ENCODE data around the gene NPR2.
A peak's percentile ranks its signal among the peaks of the same experiment; 100 is the strongest.

Gene NPR2

DNA sequence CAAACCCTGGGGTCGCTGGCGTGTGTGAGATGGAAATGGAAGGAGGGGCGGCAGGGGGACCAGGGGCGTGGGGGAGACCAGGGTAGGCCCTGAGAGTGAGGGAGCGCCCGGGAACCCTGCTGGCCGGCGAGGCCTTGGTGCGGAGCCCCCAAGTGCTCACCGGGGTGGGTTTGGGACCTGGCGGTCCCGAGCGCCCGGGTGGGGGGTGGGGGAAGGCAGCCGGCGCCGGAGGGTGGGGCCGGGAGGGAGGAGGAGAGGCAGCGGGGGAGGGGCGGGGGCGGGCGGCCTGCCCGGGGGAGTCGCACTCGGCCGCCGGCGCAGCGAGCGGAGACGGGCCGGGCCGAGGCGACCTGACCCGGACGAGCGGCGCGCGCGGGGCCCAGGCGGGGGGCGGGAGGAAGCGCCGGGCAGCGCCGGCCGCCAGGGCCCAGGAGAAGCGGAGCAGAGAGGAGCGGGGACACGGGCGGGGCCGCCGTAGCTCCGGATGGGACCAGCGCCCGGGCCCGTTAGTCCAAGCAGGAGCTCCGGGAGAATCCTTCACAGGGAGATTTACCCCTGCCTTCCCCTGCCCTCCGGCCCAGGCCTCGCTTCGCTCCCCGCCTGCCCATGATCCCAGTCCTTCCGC is at the start of gene NPR2:
TSS of gene NPR2 (plus strand) at position 295 of the 625 bp plus-strand sequence. CDS start 818 bp downstream, outside the sequence.
- H3K4me3 ChIP-seq (ENCODE audit: low read length) = peak within 1 kb of the TSS; percentile 74
- TF ChIP-seq, protein P1, sequence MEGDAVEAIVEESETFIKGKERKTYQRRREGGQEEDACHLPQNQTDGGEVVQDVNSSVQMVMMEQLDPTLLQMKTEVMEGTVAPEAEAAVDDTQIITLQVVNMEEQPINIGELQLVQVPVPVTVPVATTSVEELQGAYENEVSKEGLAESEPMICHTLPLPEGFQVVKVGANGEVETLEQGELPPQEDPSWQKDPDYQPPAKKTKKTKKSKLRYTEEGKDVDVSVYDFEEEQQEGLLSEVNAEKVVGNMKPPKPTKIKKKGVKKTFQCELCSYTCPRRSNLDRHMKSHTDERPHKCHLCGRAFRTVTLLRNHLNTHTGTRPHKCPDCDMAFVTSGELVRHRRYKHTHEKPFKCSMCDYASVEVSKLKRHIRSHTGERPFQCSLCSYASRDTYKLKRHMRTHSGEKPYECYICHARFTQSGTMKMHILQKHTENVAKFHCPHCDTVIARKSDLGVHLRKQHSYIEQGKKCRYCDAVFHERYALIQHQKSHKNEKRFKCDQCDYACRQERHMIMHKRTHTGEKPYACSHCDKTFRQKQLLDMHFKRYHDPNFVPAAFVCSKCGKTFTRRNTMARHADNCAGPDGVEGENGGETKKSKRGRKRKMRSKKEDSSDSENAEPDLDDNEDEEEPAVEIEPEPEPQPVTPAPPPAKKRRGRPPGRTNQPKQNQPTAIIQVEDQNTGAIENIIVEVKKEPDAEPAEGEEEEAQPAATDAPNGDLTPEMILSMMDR (conservative IDR thresholded peaks at IDR 0.05; ENCODE audit: low read length) = no peak
- DNase-seq (ENCODE audit: low read depth) = peak; percentile 39

DNA sequence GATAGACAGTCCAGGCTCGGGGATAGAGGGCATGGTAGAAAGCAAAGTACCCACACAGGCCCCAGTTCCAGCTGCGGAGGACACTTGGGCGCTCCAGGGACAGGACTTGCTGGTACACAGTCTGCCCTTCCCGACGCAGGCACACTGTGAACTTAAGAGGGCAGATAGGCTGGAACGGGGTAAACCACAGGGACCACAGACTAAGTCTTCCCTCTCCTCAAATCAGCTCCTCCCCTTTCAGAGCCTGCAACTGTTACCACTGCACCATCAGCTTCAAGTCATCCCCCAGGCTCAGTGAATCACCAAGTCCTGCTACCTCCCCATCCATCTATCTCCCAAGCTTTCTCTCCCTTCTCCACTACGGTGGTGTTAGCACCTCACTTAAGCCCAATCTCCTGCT is 49.7 kb upstream of the NPR2 start:
- TF ChIP-seq, protein P1 (conservative IDR thresholded peaks at IDR 0.05; ENCODE audit: low read length) = no peak
- no peak for DNase-seq (ENCODE audit: low read depth)
- no peak overlapping the region for H3K4me3 ChIP-seq (ENCODE audit: low read length)

DNA sequence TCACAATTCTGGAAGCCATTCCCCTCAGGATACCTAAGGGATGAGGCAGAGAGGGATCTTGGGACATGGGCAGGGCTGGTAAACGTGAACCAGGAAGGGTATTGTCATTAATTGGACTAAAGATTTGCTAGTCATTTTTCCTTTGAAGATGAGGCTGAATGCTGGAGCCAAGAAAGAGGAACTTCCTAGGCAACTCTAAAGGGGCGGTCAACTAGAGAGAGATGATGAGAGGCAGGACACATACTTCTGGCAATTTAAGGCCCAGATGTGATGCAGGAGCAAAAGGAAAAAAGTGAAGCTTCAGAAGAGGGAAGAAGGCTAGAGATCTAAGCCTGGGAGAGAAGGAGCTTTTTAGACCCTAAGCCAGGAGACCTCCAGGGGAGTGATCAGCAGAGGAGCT is 47.9 kb upstream of the NPR2 start:
- H3K4me3 ChIP-seq (ENCODE audit: low read length) = no peak overlapping the region
- no peak for DNase-seq (ENCODE audit: low read depth)
- TF ChIP-seq, protein P1 (conservative IDR thresholded peaks at IDR 0.05; ENCODE audit: low read length) = no peak

DNA sequence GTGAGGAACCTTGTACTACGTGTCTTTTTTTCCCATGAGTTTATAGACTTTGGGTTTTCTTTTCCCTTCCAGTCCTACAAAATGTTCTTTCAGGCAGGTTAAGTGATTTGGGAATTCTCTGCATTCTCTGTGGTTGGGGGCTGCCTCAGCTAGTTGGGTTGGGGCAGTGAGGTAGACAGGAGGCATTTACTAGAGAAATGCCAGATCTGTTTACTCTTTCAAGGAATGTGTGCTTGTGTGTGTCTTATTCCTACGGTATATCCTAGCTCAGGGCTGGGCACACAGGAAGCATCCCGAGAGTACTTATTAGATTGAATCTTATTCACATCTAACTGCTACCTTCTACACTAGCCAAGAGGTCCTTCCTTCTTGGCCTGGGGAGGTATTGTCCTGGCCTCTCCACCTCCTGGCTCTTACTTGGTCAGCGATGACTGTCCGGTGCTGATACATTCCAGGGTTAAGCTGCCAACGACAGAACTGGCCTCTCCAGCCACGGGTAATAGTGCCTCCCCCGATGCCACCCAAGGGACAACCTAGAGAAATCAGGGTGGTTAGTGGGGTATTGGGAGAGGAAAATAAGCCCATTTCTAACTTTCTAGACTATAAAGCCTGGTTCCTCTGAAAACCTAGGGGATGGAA is 47.4 kb upstream of the NPR2 start:
- no peak for DNase-seq (ENCODE audit: low read depth)
- no peak overlapping the region for H3K4me3 ChIP-seq (ENCODE audit: low read length)
- TF ChIP-seq, protein P1 (conservative IDR thresholded peaks at IDR 0.05; ENCODE audit: low read length) = no peak

DNA sequence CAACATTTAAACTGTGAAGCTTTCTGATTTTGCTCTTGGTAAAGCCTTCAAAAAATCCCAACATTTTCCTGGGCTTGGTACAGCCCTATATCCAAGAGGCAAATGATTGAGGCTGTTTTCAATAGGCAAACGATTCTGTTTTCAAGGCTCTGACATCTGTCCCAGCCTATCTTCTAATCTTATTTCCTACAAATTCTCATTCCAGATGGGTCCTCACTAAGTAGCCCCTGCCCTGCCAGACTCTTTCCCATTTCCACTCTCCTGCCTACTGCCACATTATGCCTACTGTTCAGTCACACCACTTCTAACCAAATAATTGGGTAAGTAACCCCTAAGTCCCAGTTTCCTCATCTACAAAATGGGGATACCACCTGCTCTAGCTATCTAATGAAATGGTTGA is 45.8 kb upstream of the NPR2 start:
- no peak for DNase-seq (ENCODE audit: low read depth)
- TF ChIP-seq, protein P1 (conservative IDR thresholded peaks at IDR 0.05; ENCODE audit: low read length) = no peak
- H3K4me3 ChIP-seq (ENCODE audit: low read length) = no peak overlapping the region

DNA sequence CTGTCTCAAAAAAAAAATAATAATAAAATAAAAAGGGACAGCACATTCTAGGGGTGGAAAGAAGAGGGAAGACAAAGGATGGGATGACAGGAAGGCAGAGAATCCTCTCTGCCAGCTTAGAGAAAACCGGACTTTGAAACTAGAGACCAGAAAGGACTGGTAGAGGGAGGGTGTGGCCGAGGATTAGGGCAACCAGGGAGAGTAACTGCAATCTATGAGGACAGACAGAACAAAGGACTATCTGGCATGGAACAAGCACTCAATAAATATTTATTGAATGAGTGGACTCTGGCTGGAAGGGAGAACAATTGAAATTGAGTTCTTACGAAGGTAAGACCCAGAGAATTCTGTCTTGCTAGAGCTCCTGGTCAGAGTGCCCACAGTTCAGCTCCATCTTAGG is 44.8 kb upstream of the NPR2 start:
- H3K4me3 ChIP-seq (ENCODE audit: low read length) = peak overlapping the region; percentile 86
- TF ChIP-seq, protein P1 (conservative IDR thresholded peaks at IDR 0.05; ENCODE audit: low read length) = no peak
- DNase-seq (ENCODE audit: low read depth) = no peak

DNA sequence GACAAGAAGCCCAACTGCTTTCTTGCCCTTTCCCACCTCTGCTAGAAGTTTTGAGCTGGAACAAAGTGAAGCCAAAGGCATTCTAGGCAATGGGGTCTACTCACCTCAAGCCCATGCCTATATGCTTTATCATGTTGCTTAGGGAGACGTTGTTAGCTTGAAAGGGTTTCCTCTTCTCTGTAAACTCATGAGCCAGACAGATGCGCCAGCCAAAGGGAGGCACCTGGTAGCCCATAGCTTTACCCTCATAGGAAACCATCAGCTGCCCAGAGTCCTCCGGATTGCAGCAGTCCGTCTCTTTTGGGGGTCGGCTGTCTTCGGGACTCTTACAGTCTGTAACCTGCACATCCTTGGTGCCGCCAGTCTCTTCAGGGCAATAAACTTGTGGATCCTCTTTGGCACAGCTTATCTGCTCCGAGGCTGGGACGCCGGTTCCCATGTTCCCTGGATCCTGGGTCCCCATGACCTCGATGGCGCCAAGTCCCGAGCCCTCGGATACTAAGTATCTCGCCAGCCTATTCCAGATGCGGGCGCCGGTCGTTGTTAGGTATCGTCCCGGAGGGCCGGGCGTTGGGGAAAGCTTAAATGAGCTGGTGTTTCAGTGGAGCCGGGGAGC is 43.0 kb upstream of the NPR2 start:
- TF ChIP-seq, protein P1 (conservative IDR thresholded peaks at IDR 0.05; ENCODE audit: low read length) = no peak
- no peak for DNase-seq (ENCODE audit: low read depth)
- peak overlapping the region; percentile 86 for H3K4me3 ChIP-seq (ENCODE audit: low read length)

Measured in AG10803 (cell line).